GM12873 (cell line): ENCODE data around the gene HSD11B2.
A peak's percentile ranks its signal among the peaks of the same experiment; 100 is the strongest.

Experiments
- TF ChIP-seq, protein P1 (sequence below): IDR thresholded peaks from 2 replicates; pipeline ENCODE4 v1.5.1; 2012; ENCODE audit warnings: low read depth, mild to moderate bottlenecking, moderate library complexity, low read length, control low read depth; ENCODE audit not compliant: insufficient read depth; ENCODE audit errors: missing control alignments

HSD11B2 gene

DNA sequence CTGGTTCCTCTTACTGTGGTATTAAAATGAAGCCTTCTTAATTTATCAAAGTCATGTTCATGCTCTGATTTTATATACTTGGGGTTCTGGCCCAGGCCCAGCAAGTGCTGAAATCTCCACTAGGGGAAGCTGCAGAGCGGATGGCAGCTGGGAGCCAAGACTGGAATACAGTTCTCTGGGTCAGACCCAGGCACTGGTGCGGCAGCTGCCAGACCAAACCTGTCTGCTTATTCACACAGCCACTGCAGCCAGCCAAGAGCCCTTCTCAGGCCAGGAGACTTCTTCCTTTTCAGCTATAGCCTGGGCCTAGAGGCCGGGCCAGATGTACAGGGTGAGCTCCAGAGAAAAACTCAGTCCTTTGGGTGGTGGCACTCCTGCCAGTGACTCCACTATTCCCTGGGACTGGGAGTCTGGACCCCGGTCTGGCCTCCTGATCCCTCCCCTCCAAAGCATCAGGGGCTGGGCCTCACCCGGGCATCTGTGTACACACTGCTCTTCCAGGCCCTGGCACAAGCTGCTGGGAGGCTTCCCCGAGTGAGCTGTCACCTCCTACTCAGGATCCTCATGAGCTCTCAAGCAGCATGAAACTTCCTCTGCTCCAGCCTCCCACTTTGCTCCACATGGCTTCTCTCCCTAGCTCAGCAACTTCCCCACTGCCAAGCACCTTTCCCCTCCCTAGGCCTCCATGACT is 25.6 kb downstream of the HSD11B2 start:
- TF ChIP-seq, protein P1, sequence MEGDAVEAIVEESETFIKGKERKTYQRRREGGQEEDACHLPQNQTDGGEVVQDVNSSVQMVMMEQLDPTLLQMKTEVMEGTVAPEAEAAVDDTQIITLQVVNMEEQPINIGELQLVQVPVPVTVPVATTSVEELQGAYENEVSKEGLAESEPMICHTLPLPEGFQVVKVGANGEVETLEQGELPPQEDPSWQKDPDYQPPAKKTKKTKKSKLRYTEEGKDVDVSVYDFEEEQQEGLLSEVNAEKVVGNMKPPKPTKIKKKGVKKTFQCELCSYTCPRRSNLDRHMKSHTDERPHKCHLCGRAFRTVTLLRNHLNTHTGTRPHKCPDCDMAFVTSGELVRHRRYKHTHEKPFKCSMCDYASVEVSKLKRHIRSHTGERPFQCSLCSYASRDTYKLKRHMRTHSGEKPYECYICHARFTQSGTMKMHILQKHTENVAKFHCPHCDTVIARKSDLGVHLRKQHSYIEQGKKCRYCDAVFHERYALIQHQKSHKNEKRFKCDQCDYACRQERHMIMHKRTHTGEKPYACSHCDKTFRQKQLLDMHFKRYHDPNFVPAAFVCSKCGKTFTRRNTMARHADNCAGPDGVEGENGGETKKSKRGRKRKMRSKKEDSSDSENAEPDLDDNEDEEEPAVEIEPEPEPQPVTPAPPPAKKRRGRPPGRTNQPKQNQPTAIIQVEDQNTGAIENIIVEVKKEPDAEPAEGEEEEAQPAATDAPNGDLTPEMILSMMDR, result peak; percentile 33

GRCh38 chr16:67457611-67458010 is 26.7 kb downstream of the HSD11B2 start:
- TF ChIP-seq, protein P1, result no peak

- TF ChIP-seq, protein P1, result no peak
Measured at GRCh38 chr16:67458121-67458641, 27.3 kb downstream of the HSD11B2 start.

DNA sequence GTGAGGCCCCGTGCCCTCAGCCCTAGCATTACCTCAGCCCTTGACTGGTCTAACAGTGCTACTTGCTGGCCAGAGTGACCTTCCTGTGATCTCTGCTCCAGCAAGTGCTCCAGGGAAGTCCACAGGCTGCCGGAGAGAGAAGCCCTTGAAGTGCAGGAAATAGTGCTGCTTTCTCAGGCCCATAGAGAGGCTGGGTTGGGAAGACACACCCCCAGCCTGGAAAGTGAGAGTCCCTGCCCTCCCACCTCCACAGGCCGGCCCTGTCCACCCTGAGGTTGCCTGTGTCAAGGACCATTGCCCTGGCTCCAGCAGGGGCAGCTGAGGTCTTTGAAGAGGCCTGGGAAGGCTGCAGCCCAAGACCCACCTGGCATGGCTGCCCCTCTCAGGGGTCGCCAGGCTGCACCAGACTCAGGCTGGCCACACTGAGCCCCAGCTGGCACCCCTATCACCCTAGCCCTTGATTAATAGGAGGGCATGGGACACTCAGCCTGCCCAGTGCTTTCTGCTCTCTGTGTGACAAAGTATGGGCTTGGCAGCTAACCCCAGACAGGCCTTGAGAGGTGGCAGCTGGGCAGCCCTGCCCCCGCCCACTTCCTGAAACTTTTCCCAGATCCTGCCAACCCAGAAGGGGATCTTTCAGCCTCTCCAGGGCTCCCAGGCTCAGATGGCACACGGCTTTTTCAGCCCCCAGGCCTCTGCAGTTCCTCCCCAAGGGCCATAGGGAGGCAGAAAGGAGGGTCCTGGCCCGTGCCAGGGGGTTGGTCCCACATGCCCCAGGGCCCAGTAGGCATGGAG is 28.3 kb downstream of the HSD11B2 start:
- TF ChIP-seq, protein P1, result no peak

DNA sequence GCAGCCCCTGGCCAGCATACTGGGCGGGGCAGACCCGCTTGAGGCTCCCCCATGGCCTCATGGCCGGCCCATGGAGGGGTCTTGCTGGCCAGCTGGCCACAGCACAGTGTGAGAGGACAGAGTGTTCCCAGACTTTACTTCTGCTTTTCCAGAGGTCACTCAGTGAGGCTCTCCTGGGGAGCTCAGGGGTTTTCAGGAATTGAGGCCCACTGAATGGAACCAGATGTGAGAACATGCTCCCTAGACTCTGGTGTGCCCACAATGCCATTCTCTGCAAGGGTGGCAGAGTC is 28.9 kb downstream of the HSD11B2 start:
- TF ChIP-seq, protein P1, result no peak

DNA sequence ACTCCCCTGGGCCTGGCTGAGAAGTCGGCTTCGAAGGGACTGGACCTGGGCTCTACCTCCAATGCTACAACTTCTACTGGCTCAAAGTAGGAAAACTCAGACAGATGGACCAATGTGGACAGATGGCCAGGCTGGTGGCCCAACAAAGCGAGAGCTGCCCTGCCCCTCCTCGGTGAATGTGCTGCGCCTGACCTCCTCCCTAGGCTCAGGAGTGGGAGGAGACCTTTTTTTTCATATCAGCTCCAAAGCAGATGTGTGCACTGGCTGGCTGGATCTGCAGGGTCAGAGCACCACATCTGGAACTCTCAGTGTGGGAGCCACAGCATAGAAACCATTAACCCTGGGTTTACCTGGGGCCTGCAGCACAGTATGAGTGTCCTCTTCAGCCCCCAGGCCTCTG is 29.2 kb downstream of the HSD11B2 start:
- TF ChIP-seq, protein P1, result no peak

DNA sequence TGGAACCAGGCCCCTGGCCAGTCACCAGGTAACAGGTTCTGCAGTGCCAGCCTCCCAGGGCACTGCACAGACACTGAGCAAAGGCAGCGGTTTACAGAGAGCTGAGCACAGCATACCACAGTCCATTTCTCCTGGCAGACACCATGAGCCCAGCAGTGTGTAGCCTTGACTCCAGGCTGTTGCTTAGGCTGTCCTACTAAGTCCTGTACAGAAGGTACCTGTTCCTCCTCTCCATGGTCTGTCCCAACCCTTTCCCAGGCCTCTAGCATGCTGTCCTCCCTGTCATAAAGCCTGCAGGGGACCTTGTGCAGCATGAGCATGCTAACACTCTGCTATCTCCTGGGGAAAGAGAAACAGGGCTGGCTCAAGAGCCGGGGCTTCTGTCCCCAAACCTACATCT is 30.0 kb downstream of the HSD11B2 start:
- TF ChIP-seq, protein P1, result no peak
